ENCODE data around the gene FGF14.
A peak's percentile ranks its signal among the peaks of the same experiment; 100 is the strongest.

FGF14 gene

DNA sequence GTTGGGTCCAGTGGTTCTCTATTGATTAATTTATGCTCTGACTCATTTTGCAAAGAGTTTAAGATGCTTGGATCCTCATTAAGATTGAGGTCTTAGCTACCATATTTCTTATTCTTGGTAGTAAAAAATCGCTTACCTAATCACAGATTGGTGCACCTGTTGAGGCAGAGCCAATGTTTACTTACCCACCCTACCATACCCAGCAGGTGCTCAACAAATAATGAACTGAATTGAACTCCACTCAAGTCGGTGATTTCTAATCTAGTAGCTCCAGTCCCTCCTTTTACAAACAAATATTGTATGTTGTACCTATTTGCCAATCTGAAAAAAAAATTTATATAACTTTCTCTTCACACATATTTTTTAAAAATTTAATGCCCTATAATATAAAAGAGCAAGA lies 361.0 kb downstream of the FGF14 start:
- H3K4me3 ChIP-seq: no peak overlapping the region
- peaks cover 15% of the 10 kb centered on the region for H3K4me1 ChIP-seq
- no peaks in the 10 kb centered on the region for H3K36me3 ChIP-seq
- no peak overlapping the region for H3K9ac ChIP-seq
- H4K20me1 ChIP-seq: no peaks in the 10 kb centered on the region
- no peaks in the 10 kb centered on the region for H3K27me3 ChIP-seq
- H3K4me2 ChIP-seq: no peak overlapping the region
- H3K27ac ChIP-seq: no peak overlapping the region
- TF ChIP-seq Cebpa-rat (IDR thresholded peaks at IDR 0.05): no peak
- no peaks in the 10 kb centered on the region for H3K9me3 ChIP-seq

DNA sequence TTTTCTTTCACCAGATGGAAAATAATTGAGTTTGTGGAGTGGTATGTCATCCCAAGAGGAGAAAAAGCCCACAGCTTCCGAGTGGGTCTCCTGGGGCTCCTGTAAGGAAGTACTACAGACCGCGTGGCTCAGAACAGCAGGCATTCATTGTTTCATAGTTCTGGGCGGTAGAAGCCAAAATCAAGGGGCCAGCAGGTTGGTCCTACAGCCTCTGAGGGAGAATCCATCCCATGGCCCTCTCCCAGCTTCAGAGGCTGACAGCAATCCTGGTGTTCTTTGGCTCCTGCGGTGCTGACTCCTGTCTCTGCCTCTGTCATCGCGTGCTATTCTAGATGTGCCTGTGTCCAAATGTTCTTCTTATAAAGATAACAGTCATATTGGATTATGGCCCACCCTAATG lies 362.6 kb downstream of the FGF14 start:
- Histone ChIP-seq H3K27me3 (no peaks in the 10 kb centered on the region), H3K9ac (no peak overlapping the region), H3K27ac (no peak overlapping the region), H4K20me1 (no peaks in the 10 kb centered on the region), H3K9me3 (no peaks in the 10 kb centered on the region), H3K4me2 (peak overlapping the region; percentile 55), H3K4me3 (no peak overlapping the region), H3K4me1 (peaks cover 25% of the 10 kb centered on the region), H3K36me3 (no peaks in the 10 kb centered on the region)
- no peak for TF ChIP-seq Cebpa-rat (IDR thresholded peaks at IDR 0.05)

DNA sequence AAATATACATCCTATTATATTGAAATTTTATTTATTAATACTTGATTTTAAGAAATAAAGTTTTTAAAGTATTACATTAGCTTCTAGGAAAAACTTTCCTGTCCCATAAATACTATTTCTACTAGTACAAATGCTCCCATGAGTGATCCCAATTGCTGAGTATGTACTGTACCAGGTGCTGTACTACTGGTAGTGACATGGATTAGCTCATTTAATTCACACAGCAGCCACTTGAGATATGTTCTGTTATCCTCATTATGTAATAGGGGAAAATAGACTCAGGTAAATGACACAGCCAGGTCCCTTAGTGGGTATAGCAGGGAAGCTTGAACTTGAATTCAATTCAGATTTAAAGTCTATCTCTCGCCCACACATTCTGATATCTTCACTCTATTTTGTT lies 363.1 kb downstream of the FGF14 start:
- no peak for TF ChIP-seq Cebpa-rat (IDR thresholded peaks at IDR 0.05)
- H3K4me3 ChIP-seq: no peak overlapping the region
- H3K9ac ChIP-seq: no peak overlapping the region
- no peaks in the 10 kb centered on the region for H3K36me3 ChIP-seq
- H3K27ac ChIP-seq: no peak overlapping the region
- no peaks in the 10 kb centered on the region for H3K27me3 ChIP-seq
- H3K4me2 ChIP-seq: peak overlapping the region; percentile 55
- peaks cover 30% of the 10 kb centered on the region for H3K4me1 ChIP-seq
- H4K20me1 ChIP-seq: no peaks in the 10 kb centered on the region
- H3K9me3 ChIP-seq: no peaks in the 10 kb centered on the region

DNA sequence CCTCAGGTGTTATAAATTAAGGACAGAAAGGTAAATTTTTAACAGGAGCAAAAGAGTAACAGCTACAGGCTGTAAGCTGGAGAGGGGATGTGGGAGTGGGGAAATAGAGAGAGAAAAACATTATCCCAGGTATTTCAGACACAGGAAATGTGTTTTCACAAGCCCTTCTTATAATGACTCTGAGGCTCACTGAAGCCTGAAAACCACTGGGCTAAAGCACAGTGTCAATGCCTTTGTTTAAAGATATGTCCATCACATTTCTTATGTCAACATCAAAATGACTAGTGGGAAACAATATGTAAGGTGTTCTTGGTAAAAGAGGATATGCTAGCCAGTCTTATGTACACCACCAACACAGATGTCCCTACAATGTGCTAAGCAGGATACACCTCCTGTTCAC lies 365.9 kb downstream of the FGF14 start:
- Histone ChIP-seq H3K27ac (no peak overlapping the region), H3K9ac (no peak overlapping the region), H3K36me3 (no peaks in the 10 kb centered on the region), H3K4me2 (peak overlapping the region; percentile 8; the same call in 1 of the 2 replicates), H3K4me3 (no peak overlapping the region), H4K20me1 (no peaks in the 10 kb centered on the region), H3K9me3 (no peaks in the 10 kb centered on the region), H3K27me3 (no peaks in the 10 kb centered on the region), H3K4me1 (peaks cover 32% of the 10 kb centered on the region)
- no peak for TF ChIP-seq Cebpa-rat (IDR thresholded peaks at IDR 0.05)

GRCh38 chr13:102033857-102034331 lies 368.0 kb downstream of the FGF14 start:
- TF ChIP-seq Cebpa-rat (IDR thresholded peaks at IDR 0.05): no peak
- H3K27me3 ChIP-seq: no peaks in the 10 kb centered on the region
- H3K9me3 ChIP-seq: no peaks in the 10 kb centered on the region
- no peak overlapping the region for H3K4me3 ChIP-seq
- no peak overlapping the region for H3K27ac ChIP-seq
- H3K9ac ChIP-seq: no peak overlapping the region
- peak overlapping the region; percentile 40 for H3K4me2 ChIP-seq
- H4K20me1 ChIP-seq: no peaks in the 10 kb centered on the region
- H3K4me1 ChIP-seq: peaks cover 24% of the 10 kb centered on the region
- H3K36me3 ChIP-seq: no peaks in the 10 kb centered on the region

DNA sequence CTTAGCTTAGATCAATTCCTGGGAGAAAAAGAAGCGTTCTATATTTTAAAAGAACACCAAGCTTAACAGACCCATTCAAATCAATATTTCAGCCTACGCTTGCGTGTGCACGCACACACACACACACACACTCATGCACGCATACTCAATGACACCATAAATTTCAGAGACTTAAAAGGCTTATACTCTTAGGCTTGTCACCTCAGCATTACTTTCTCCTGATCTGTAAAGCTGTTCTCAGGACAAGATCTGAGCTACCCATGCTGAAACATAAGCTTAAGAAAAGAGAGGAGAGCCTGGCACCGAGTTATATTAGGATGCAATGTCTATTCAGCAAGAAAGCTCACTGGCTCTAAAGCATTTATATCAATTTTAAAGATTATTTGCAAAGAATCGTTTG lies 368.5 kb downstream of the FGF14 start:
- no peaks in the 10 kb centered on the region for H3K27me3 ChIP-seq
- H3K4me2 ChIP-seq: no peak overlapping the region; the same call in 1 of the 2 replicates
- H3K4me1 ChIP-seq: peaks cover 23% of the 10 kb centered on the region
- no peak overlapping the region for H3K27ac ChIP-seq
- H3K4me3 ChIP-seq: no peak overlapping the region
- no peaks in the 10 kb centered on the region for H3K9me3 ChIP-seq
- no peaks in the 10 kb centered on the region for H3K36me3 ChIP-seq
- no peak overlapping the region for H3K9ac ChIP-seq
- TF ChIP-seq Cebpa-rat (IDR thresholded peaks at IDR 0.05): no peak
- no peaks in the 10 kb centered on the region for H4K20me1 ChIP-seq

DNA sequence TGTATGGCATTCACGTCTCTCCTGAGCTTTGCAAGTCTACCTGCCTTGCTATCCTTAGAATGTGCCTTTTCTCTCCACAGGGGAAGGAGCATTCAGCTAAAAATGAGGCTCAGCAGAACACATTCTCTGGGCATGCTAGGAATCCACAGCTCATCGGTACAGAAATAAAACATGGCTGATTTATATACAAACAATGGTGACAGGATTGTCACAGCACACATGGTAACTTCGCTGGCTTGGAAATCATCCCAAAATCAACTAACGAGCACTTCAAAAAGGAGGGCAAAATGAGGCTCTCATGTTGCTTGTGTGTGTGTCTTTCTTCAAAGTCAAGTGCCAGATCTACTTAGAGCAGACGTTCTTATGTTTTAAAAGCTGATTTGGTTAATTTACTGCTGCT lies 373.0 kb downstream of the FGF14 start:
- no peaks in the 10 kb centered on the region for H3K27me3 ChIP-seq
- H3K4me2 ChIP-seq: no peak overlapping the region

GRCh38 chr13:102028206-102028605 lies 373.6 kb downstream of the FGF14 start:
- H3K36me3 ChIP-seq: no peaks in the 10 kb centered on the region
- H3K9ac ChIP-seq: no peak overlapping the region
- no peak overlapping the region for H3K4me3 ChIP-seq
- no peaks in the 10 kb centered on the region for H4K20me1 ChIP-seq
- H3K4me2 ChIP-seq: no peak overlapping the region
- TF ChIP-seq Cebpa-rat (IDR thresholded peaks at IDR 0.05): no peak
- H3K4me1 ChIP-seq: no peaks in the 10 kb centered on the region
- H3K27ac ChIP-seq: no peak overlapping the region
- H3K27me3 ChIP-seq: no peaks in the 10 kb centered on the region
- no peaks in the 10 kb centered on the region for H3K9me3 ChIP-seq

More for the DNA sequence above, 373.0 kb downstream of the FGF14 start:
- Histone ChIP-seq H3K9me3 (no peaks in the 10 kb centered on the region), H3K36me3 (no peaks in the 10 kb centered on the region), H3K4me1 (peaks cover 3% of the 10 kb centered on the region), H3K4me3 (no peak overlapping the region), H4K20me1 (no peaks in the 10 kb centered on the region), H3K27ac (no peak overlapping the region), H3K9ac (no peak overlapping the region)
- TF ChIP-seq Cebpa-rat (IDR thresholded peaks at IDR 0.05): no peak

DNA sequence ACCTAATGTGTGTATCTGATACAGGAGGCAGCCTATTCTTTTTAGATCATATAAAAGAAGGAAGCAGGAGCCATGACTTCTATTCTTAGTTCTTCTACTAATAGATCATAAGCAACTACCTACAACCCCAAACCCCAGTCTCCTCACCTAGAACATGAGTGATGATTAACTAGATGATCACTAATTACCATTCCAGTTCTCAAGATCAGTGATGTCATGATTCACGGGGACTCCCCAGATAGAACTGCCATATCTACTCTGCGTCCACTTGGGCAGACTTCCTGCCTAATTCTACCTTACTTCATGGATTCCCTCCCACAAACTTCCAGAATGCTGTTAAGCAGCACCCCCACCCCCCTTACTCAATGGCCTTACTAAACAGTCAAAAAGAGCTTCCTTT lies 380.1 kb downstream of the FGF14 start:
- Histone ChIP-seq H3K9ac (no peak overlapping the region), H3K4me2 (no peak overlapping the region), H3K4me3 (no peak overlapping the region), H4K20me1 (no peaks in the 10 kb centered on the region), H3K27ac (no peak overlapping the region), H3K27me3 (no peaks in the 10 kb centered on the region), H3K9me3 (peaks cover 17% of the 10 kb centered on the region), H3K4me1 (no peaks in the 10 kb centered on the region), H3K36me3 (no peaks in the 10 kb centered on the region)
- no peak for TF ChIP-seq Cebpa-rat (IDR thresholded peaks at IDR 0.05)

DNA sequence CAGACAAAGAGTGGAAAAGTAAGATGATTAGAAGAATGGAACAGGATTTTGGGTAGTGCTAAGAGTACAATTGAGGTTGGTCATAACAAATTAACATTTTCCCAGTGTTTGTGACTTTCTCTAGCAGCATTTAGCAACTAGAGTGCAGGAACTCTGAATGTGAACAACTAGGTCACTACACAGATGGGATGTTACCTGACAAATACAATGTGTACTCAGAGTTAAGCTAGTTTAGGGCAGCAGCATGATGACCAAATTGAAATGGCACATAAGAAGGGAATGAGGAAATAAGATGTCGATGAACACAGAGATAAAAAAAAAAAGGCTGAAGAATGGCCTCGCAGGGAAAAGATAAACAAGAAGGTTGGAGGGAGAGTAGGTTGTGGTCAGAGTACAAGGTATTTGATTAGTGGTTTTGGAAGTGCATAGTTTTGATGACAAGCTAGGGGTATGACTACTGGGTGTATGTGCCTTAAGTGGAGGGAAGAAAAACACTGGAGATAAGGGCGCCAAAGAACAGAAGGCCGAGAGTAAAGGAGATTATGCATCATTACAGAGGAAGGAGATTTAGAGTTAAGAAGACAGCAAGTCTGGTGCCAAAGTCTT lies 381.1 kb downstream of the FGF14 start:
- no peak for TF ChIP-seq Cebpa-rat (IDR thresholded peaks at IDR 0.05)
- no peak overlapping the region for H3K27ac ChIP-seq

GRCh38 chr13:102018716-102019115 lies 383.1 kb downstream of the FGF14 start:
- TF ChIP-seq Cebpa-rat (IDR thresholded peaks at IDR 0.05): no peak
- H3K4me3 ChIP-seq: no peak overlapping the region
- no peaks in the 10 kb centered on the region for H3K27me3 ChIP-seq
- no peaks in the 10 kb centered on the region for H3K4me1 ChIP-seq
- no peak overlapping the region for H3K4me2 ChIP-seq
- peaks cover 20% of the 10 kb centered on the region for H3K9me3 ChIP-seq
- no peak overlapping the region for H3K9ac ChIP-seq
- H3K36me3 ChIP-seq: no peaks in the 10 kb centered on the region
- H3K27ac ChIP-seq: no peak overlapping the region
- no peaks in the 10 kb centered on the region for H4K20me1 ChIP-seq

More for the DNA sequence above, 381.1 kb downstream of the FGF14 start:
- no peaks in the 10 kb centered on the region for H3K4me1 ChIP-seq
- no peaks in the 10 kb centered on the region for H3K36me3 ChIP-seq
- H4K20me1 ChIP-seq: no peaks in the 10 kb centered on the region
- H3K4me3 ChIP-seq: no peak overlapping the region
- no peak overlapping the region for H3K4me2 ChIP-seq
- H3K9me3 ChIP-seq: peaks cover 20% of the 10 kb centered on the region
- H3K9ac ChIP-seq: no peak overlapping the region
- H3K27me3 ChIP-seq: no peaks in the 10 kb centered on the region

Data from BLaER1 (cell line).